HG03135 (cell line): ENCODE measurements around the gene HPGD.
A peak's percentile ranks its signal among the peaks of the same experiment; 100 is the strongest.
"Not testable (repeated sequence)": the region's sequence is repeated elsewhere in the genome, so short reads cannot be mapped to it uniquely, and the experiment has no call there.

ENCODE experiments used
- ATAC-seq: cut with Tn5 transposase; IDR thresholded peaks from one replicate; pipeline ENCODE4 v1.9.1; 2021; ENCODE audit warnings: mild to moderate bottlenecking, moderate library complexity; ENCODE audit not compliant: unreplicated experiment

HPGD gene

DNA sequence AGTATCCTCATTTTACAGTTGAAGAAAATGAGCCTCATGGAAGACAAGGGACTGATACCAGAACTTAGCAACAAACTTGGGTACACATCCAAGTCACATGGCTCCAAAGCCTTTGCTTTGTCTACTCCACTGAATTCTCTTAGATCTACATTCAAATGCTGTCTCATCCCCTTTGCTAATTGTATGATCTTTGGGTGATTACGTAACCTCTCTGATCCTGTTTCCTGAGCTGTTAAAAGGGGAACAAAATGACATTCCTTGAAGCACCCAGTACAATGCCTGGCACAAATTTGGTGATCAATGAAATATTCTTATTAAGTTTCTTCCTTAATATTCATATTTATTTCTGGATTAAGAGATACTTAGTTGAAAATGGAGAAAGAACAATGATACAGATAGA is 5.9 kb upstream of the HPGD start:
- ATAC-seq, result no peak

DNA sequence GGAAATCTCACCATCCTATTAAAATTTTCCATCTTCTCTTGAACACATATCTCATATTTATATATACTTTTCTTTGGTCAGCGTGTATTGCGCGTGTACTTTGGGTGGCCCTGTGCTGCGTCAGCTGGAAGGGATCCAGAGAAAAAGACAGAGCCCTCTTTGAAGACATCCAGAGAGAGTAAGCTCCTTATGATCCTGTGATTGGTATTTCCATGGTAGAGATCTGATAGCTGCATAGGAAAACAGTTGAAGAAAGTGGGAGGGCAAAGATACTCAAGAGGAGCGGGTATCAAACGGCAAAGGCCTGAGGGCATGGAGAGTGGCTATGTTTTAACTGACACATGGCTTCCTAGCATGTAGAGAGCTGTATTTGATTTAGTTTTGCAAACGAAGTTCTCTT is 4.4 kb upstream of the HPGD start:
- no peak for ATAC-seq

DNA sequence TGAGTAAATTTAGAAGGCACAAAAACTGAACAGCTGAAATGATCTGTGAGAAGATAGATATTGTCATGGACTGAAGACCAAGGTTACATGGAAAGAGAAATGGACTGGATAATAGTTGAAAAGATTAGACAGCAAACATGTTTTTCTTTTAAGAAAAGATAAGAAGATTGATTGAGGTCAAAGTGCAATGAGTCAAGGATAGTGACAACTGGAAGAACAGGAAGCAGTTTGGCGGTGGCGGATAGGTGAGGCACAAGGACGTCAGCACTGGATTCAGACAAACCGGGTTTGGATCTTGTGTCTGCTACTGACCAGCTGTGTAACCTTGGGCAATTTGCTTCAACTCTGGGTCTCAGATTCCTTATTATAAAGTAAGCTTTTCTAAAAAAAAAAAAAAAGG is 2.0 kb upstream of the HPGD start:
- no peak for ATAC-seq

DNA sequence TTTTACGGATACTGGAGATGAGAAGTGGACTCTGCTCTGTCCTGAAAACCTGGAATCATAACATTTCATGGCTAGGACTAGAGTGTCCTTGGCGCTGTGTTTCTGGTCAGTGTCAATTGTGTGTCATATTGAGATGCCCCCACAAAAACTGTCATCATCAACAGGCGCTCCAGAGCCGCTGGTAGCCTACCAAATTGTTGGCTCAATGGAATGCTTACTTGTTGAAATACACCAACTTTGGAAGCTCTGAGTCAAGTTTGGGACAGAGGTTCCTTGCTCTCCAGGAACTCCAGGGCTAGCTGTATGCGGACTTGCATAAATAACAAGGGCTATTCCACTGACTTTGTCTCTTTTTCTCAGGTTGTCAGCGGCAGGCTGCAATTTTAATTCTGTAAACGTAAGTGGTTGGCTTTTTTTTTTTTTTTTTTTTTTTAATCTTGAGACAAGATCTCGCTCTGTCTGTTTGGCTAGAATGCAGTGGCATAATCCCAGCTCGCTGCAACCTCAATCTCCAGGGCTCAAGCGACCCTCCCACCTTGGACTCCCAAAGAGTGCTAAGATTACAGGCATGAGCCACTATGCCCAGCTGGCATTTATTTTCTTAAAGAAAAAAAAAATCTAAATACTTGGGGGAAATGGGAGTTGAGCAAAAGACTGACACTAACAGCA is 871 bp upstream of the HPGD start:
- no peak for ATAC-seq

DNA sequence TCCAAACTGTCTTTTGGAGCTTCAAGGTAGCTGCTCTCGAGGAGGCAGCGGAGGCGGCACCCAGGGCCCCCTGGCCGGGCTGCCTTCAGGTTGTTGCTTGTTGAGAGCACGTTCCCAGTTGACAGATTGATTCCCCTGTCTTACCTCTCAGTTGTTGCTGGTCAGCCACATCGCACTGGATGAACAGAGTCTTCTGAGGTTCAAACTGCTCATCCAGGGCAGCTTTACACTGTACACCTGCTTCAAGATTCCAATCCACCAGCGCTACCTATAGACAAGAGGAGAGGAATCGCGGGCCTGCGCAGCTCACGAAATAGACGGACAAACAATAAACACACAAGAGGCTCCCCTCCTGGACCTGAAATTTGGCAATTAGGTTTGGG is 497 bp downstream of the HPGD start:
- peak; percentile 24 for ATAC-seq

DNA sequence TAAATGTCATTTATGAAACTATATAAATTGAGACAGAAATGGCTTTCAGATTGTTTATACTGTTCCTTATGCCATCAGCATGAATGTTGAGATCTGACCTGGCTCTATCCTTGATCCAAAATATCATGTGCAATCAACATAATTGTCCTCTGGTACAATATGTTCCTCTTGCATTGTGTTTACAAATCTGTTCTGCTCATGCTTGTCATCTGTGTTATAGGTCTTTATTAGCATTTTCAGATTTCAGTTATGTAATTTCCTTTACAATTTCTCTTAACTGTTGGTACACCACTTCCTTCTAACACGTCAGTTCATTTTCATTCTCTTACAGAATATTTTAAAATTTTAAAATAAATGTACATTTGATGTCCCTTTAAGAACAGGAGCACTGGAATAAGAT is 1.6 kb downstream of the HPGD start:
- ATAC-seq, result no peak

DNA sequence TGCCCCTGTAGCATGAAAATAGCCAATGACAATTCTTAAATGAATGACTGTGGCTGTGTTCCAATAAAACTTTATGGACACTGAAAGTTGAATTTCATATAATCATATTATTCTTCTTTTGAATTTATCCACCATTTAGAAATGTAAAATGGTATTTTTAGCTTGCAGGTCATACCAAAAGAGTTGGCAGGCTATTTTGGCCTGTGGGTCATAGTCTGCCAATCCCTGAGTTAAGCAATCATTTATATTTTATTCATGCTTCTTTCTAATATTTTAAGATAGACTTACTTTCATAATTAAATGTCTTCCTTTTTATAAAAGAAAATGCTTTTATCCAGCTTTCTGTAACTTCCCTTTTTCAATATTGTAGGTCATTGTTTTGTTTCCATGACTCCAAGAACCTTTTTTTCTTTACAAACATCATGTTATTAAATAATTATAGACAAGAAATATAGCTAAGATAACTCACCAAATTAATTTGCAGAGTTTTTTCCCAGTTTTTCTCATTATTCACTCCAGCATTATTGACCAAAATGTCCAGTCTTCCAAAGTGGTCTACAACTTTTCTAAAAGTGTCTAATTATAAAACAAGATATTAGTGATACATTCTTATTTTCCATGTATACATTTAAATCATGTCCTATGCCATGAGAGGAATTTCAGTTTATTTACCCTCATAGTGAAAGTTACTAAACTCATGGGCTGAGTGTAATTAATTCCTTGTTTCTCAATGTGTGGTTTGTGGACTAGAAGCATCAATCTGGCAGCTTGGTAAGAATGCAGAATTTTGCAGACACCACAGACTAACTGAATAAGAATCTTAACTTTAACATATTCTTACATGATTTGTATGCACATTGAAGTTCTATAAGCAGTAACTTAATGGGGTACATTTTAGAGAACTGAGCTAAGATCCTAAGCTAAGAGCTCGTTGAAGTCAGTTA is 4.5 kb downstream of the HPGD start:
- no peak for ATAC-seq

DNA sequence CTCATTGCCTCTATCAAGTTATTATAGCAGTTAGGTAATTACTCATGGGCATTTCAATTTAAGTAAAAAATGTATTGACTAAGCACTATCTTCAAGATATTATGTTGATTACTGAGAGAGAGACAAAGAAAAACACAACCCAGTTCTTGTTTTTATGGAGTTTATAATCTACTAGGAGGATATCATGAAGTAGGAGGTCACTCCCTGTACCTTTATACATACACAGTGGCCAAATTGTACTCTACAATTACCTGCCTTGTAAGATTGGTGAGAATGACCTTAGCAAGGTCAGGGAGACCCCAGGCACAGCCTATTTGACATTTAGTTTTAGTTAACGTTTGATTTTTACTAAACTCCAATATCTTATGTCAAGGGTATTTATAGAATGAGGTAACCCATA is 5.5 kb downstream of the HPGD start:
- ATAC-seq, result no peak

DNA sequence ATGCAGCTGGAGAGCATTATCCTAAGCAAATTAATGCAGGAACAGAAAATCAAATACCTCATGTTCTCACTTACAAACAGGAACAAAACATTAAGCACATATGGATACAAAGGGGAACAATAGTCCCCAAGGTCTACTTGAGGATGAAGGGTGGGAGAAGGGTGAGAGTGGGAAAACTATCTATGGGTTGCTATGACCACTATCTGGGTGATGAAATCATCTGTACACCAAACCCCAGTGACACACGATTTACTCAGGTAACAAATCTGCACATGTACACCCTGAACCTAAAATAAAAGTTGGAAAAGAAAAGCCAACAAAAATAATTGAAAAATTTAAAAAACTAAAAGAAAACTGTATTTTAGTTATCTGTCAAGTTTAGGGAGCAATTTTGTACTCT is 5.9 kb downstream of the HPGD start:
- no peak for ATAC-seq

DNA sequence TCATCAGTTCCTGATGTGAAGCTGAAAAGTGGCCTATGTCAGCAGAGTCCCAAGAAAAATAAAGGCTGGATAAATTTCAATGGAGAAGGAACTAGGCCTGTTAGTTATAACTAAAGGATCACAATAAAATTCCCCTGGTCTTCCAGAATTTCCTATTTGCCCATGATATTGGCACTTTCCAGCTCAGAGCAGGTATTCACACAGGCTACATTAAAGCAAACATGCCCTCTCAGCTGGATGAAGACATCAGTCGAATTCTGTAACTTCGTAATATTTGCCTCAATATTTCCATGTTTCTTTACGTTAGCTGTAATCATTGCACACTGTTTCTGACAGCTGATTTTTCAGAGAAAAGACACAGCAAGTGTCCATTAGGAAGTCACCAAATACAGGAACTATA is 9.5 kb downstream of the HPGD start:
- ATAC-seq, result no peak

DNA sequence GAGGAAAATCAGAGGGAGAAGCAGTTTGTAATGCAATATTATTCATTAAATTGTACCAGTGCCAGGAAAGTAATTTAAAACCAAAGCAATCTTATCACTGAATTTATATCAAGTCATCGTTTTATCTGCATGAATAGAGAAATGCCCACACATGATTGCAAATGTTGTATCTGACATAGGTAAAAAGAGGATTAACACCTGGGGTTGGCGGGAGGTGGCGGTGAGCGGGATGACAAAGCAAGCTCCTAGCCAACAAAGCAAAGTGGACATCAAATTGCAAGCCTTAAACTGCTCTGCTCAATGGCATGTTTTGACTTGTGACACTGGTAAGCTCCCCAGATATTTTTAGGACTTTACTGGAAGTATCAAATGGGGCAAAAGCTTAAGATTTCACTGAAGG is 16.4 kb downstream of the HPGD start:
- no peak for ATAC-seq

DNA sequence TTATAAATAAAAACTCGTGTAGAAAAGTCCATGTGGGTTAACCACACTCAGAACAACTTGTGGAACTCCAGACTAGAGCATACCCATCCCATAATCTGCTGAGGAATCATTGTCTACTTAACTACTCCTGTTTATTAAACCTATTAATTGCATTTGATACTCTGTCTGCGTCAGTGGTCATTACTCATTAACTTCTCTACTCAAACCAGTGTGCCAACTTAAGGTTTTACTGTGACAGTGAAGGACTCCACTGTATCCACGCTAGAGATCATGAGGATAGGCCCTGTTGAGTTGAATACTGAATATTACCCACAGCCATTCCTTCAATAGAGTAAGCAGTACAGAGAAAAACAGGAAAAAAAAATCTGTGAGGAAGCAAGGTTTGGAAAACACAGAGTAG is 17.3 kb downstream of the HPGD start:
- ATAC-seq, result no peak

DNA sequence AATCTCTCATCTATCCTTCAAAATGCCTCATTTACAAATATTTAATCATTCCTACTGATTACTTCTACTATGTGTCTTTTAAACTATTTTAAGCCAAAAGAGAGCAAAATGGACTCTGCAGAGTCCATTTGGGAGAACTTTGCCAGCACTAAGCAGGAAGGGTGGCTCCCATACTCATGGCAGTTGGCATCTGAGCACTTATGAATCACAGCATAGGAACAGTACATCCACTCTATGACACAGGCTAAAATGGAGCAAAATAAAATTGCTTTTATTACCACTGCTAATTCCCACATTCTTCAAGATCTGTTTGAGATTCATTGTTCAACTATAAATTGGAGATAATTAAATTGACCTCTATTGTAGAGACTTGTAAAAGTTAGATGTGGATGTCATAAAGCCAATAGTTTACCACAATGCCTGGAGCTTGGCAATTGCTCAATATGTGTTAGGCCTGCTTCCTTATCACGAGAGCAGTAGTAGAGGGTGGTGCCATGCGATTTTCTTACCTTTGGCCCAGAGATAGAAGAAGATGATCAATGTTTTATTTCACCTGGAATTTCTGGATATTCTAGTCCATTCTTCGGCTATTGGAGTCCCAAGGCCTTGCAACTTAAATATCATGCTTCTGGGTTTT is 19.1 kb downstream of the HPGD start:
- ATAC-seq, result no peak

DNA sequence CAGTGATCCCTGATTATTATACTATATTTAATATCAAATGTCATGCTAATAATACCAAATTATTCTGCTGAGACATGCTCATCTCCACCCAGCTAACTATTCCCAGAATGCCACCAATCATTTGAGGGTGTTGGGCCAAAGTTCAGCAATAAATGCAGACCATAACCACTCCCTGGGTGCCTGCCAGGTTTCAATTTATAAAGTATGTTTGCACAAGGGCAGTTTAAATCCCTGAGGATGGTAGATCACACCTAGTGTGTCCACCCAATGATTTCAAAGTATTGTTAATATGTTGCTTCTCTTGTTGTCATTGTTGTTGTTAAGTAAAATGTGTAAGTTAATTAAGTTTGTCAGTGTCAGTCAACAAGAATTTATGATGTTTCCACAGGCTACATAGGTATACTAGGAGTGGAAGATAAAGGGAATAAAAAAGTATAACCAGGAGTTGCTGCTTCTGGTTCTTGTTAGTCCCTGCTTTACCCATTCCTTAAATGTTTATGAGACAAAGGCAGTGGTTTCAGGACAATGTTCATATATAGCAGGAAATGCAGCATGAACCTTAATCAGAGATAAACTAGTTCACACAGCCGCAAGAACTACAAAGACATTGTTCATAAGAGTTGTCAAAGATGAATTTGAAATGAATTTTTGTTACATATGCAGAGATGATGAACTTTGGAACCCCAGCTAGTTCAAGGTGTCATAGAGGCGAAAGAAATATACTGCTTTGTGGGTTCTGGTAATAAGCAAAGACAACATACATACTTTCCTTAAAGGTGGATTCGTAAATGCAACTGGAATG is 25.5 kb downstream of the HPGD start:
- ATAC-seq, result no peak

DNA sequence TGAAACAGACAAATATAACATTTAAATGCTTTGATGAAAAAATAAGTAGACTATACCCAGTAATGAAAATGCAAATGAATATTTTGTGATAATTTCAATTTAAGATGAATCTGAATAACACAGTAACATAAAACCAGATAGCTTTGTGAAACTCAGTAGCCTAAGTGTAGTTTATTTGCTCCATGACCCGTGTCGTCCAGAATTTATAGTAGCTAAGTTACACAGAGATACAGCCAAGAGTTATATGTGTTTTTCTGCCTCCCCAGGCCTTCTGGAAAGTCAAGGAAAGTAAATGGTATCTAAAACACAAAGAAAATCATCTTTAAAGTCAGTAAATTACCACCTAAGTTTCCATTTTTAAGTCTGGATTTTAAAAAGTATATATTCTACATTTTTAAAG is 26.7 kb downstream of the HPGD start:
- no peak for ATAC-seq

DNA sequence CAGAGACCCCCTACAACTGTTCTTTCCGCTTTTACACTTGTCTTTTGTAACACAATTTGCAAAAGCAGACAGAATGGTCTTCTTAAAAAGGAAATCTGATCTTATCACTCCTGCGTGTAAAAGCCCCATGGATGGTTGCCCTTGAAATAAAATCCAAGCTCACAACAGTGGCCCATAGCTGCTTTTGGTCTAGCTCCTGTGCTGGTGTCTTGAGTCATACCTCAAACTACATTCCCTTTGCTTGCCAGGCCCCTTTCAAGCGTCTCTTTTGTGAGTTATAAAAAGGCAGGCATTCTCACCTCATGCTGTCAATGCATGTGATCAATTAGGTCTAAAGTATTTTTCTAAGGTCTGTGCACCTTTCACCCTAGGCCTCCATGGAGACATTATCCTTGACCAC is 27.6 kb downstream of the HPGD start:
- ATAC-seq, result no peak

DNA sequence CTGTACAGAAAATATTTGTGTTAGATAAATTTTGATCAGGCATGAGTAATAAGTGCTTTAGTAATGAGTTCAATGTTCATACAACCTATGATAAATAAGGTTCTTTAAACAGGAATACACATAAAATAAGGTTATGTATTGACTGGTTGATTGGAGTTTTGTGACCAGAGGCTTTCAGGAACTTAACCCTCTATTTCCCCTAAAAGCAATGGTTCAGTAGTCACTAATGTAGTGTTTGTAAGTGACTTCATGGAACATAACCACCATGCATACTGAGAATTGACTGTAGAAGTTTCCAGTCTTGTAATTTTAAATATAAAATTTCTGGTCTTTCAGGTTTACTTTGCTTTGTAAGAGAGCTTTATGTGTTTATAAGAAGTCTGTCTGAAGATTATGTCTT is 28.1 kb downstream of the HPGD start:
- no peak for ATAC-seq

DNA sequence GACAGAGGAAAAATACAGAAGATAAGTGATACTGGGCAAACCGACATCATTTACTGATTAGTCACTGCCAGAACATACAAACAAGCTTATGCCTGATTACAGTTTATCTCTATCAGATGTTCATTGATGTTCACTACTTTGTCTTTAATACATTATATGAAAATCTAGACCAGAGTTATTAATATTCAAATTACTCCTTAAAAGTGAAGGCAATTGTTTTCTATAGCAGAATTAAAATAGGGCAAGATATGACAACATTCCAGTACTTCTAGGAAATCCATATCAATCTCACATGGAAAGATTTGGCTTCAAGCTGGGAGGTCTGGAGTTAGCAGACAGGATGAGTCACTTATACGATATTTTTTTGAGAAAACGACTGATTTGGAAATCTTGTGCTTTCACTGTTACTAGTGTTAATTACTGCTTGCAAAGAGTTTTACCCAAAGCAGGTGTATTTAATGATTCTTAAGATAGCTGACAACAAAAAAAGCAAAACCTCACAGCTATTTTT is 31.8 kb downstream of the HPGD start:
- ATAC-seq, result no peak

DNA sequence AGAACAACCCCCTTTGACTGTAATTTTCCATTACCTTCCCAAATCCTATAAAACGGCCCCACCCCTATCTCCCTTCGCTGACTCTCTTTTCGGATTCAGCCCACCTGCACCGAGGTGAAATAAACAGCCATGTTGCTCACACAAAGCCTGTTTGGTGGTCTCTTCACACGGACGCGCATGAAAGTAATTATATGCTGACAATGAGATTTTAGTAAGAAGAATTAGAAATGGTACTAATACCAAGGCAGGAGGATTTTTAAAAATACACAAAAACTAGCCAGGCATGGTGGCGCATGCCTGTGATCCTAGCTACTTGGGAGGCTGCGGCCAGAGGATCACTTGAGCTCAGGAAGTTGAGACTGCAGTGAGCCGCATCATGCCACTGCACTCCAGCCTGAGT is 33.9 kb downstream of the HPGD start:
- ATAC-seq, result not testable (repeated sequence)

DNA sequence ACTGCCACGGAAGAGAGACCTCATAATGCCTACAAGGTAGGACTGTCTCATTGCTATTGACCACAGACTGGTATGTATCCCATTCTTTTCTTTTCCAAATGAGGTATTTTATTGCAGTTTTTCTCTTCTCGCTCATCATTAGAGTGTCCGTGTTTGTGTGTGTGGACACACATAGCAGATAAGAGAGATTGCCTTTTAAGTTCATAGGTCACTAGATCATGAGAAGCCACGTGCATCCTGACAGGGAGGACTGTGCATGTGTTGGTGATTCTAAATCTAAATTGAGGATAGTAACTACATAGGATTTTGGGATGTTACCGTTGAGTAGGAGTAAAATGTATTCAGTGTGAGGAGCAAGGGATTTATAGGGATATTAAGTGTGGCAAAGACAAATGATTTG is 37.3 kb downstream of the HPGD start:
- no peak for ATAC-seq

DNA sequence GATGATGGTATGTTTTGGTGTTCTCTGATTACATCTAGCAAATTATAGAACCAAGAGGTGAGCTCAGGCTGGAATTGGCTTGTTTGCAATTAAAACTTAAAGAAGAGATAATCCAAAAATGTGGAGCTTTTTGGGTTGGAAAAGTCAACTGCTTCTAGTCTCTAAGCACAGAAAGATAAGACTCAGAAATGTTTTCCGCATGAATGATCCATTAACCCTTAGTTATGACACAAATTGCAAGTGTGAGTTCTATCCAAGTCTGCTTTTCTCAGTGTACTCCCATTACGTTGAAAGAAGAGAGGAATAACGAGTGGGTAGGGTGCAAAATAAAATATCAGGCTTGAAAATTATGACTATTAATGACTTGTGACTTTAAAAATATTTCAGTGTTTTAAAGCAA is 38.5 kb downstream of the HPGD start:
- no peak for ATAC-seq
